Fibroblast of the aortic adventitia (primary cell): ENCODE data around the gene IMMP1L. TPM values are rescaled to one million over a fixed set of nuclear protein-coding genes. Genes with fewer than 3 reads are reported as not detected.

ENCODE experiments used
- DNase-seq: peaks from one replicate; pipeline ENCODE4 v3.0.0-alpha.2; 2010; ENCODE audit warnings: low read depth
- H3K4me3 ChIP-seq: 2 replicates; pipeline ENCODE4 v1.5.1; 2011; ENCODE audit warnings: low read depth, mild to moderate bottlenecking, control low read depth, low read length, moderate library complexity
- total RNA-seq: library from RNA; depleted of rRNA; stranded (reverse); fragments of >200 nt; gene quantifications from 2 replicates; pipeline ENCODE4 v1.2.3, GENCODE V29; 2012; ENCODE audit warnings: low replicate concordance
- TF ChIP-seq, protein P1 (sequence below): IDR thresholded peaks from 2 replicates; pipeline ENCODE4 v1.5.1; 2011; ENCODE audit warnings: mild to moderate bottlenecking, low read length, control low read depth, inconsistent platforms; ENCODE audit not compliant: insufficient read depth

Gene IMMP1L
- total RNA-seq, 1 donor: 13.5 TPM

DNA sequence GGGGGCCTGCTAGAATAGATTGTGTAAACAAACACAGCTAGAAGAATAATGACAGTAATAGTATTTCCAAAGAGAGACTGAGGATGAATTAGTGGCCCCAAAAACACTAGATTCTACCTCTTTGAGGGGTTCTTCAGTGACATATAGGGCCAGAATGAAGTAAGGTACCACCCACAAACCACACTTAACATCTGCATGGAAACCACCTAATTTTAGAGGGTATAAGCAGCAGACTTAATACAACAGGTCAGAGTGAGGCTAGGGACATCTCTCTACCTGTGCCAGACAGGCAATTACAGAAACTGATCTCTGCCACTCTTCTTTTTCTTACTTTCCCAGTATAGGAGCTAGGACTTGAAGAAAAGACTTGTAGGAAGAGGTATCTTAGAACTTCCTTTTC lies 20.3 kb upstream of the IMMP1L start:
- no peak for DNase-seq
- TF ChIP-seq, protein P1, sequence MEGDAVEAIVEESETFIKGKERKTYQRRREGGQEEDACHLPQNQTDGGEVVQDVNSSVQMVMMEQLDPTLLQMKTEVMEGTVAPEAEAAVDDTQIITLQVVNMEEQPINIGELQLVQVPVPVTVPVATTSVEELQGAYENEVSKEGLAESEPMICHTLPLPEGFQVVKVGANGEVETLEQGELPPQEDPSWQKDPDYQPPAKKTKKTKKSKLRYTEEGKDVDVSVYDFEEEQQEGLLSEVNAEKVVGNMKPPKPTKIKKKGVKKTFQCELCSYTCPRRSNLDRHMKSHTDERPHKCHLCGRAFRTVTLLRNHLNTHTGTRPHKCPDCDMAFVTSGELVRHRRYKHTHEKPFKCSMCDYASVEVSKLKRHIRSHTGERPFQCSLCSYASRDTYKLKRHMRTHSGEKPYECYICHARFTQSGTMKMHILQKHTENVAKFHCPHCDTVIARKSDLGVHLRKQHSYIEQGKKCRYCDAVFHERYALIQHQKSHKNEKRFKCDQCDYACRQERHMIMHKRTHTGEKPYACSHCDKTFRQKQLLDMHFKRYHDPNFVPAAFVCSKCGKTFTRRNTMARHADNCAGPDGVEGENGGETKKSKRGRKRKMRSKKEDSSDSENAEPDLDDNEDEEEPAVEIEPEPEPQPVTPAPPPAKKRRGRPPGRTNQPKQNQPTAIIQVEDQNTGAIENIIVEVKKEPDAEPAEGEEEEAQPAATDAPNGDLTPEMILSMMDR: no peak
- no peak overlapping the region for H3K4me3 ChIP-seq

DNA sequence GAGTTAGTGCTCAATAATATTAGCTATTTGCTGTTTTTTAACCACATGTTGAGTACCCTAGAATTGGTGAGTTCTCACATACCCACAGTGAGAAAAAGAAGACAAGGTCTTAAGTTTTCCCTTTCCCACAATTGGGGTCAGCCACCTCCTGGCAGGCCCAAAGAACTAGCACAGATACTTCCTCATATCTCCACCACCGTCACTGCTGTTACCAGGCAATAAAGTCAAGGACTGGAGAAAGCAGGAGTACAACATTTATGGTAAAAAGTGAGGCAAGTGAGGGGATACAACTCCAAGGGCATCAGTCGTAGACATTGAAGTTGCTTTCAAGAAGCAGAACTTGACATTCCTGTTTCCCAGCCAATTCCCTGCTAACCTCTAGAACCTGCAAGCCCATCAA lies 19.8 kb upstream of the IMMP1L start:
- no peak overlapping the region for H3K4me3 ChIP-seq
- no peak for DNase-seq
- TF ChIP-seq, protein P1: no peak

DNA sequence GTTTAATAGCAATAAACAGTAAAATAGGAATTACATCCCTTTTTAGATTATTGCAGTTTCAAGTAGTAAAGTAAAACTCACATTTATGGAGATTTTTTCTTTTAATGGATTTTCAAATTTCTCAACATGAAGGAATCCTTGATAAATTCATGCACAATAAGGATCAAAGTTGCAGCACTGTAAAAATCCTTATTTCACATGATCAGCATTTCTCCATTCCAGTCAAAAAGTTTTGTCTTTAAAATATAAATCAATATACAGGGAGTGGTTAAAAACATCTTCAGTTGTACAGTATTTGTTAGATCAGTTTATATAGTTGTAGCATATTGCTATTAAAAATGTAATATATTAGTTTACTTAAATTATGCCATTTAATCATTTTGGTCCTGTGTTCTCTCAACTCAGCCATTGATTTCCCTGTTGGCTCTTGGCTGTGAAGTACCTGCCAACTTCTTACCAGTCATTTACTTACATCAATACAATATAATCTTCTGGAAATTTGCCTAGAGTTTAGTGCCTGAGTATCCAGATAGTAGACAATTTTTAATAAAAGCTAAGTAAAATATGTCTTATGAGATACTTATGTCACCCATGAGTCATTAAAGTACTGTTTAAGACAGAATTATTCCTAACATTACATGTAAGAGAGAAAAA lies 12.2 kb upstream of the IMMP1L start:
- no peak overlapping the region for H3K4me3 ChIP-seq
- TF ChIP-seq, protein P1: no peak
- DNase-seq: peak; percentile 8

DNA sequence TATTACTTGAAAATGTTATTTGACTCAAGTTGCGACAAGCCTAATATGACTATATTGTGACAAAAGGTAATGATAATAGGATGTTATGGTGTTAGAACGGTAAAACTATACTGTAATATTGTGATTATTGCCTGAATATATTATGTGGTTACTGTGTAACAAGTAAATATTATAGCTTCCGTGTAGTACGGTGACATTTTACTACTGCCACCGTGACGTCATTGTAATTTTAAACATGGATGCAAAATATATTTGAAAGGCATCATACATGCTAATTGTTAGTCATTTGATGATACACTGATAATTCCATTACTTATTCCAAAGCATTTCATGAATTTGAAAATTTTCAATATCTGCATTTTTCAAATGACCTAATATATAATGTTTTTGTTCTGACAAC lies 2.7 kb upstream of the IMMP1L start:
- no peak for DNase-seq
- no peak overlapping the region for H3K4me3 ChIP-seq
- TF ChIP-seq, protein P1: no peak

DNA sequence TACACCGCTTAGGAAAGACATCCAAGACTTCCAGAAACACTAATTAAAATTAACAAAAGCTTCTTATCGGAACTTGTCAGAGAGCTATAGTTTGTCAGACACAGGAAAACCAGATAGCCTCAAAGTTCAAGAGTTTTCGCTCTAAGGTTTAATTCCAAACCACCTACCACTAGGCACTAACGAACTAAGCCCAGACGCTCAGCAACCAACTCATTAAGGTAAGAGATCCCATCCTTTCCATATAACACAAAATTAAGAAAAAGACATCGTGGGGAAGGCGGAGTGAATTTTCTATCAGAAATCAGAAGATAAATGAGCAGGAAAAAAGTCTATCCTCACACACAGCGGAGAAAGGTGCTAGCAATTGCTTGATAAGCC lies 382 bp downstream of the IMMP1L start:
- no peak for DNase-seq
- peak overlapping the region; percentile 99 for H3K4me3 ChIP-seq
- TF ChIP-seq, protein P1: no peak

DNA sequence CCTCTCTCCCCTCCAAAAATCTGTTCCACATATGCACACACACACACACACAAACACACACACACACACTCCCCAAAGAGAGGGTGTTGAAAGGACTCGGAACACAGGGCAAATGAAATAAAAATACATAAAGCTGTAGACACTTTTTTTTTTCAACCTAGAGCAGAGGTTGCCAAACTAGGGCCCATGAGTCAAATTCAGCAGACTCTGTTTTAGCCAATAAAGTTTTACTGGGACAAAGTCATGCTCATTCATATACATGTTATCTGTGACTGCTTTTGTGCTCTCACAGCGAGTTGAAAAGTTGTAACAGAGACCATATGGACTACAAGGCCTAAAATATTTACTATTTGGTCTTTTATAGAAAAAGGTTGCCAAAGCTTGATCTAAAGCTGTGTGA lies 8.9 kb downstream of the IMMP1L start:
- no peak overlapping the region for H3K4me3 ChIP-seq
- TF ChIP-seq, protein P1: no peak
- DNase-seq: peak; percentile 16
